ENCODE results near the gene DMRT1.
A peak's percentile ranks its signal among the peaks of the same experiment; 100 is the strongest.

Gene DMRT1

GRCh38 chr9:800591-801150 lies 40.8 kb upstream of the DMRT1 start:
- Histone ChIP-seq H3K4me2 (ENCODE audit: low read length) (no peak overlapping the region), H3K27me3 (ENCODE audit: insufficient read depth, low read length) (no peaks in the 10 kb centered on the region), H3K4me3 (ENCODE audit: low read depth, low read length) (no peak overlapping the region), H3K79me1 (ENCODE audit: low read length) (no peaks in the 10 kb centered on the region), H3K79me2 (ENCODE audit: control insufficient read depth, insufficient read depth, low read length, poor library complexity) (no peaks in the 10 kb centered on the region), H3K9ac (ENCODE audit: low read length) (no peak overlapping the region), H4K8ac (ENCODE audit: low read depth, low read length) (no peak overlapping the region), H3K23ac (ENCODE audit: low read length) (no peak overlapping the region), H2AFZ (ENCODE audit: insufficient read depth, low read length, poor library complexity) (no peak overlapping the region), H4K12ac (ENCODE audit: low read depth, low read length) (no peak overlapping the region), H2BK12ac (ENCODE audit: low read length) (no peak overlapping the region), H3K4me1 (ENCODE audit: control insufficient read depth in 1 of 2, insufficient read depth in 2 of 2, low read length in 2 of 2) (peaks cover 0 to 4% of the 10 kb centered on the region in 2 experiments), H2BK5ac (ENCODE audit: low read depth, low read length, poor library complexity) (no peak overlapping the region), H2AK5ac (ENCODE audit: low read length) (peak overlapping the region; percentile 88), H3K4ac (ENCODE audit: low read depth, low read length) (no peak overlapping the region), H3K36me3 (ENCODE audit: control insufficient read depth in 1 of 2, insufficient read depth in 2 of 2, low read length in 2 of 2) (no peaks in the 10 kb centered on the region), H3K9me3 (ENCODE audit: insufficient read depth, low read depth, low read length) (no peaks in the 10 kb centered on the region), H4K91ac (ENCODE audit: low read depth, low read length) (no peak overlapping the region), H2BK120ac (ENCODE audit: insufficient read depth, low read length, poor library complexity) (no peak overlapping the region), H3K27ac (ENCODE audit: low read depth, low read length) (no peak overlapping the region), H3K14ac (ENCODE audit: low read length) (no peak overlapping the region), H3K18ac (ENCODE audit: low read length) (no peak overlapping the region)
- DNase-seq, result no peak
- WGBS (ENCODE audit: extremely low coverage, insufficient coverage, insufficient read length), result no CpG with 5 or more reads among the region's 9 CpGs

- no CpG with 5 or more reads among the region's 11 CpGs for WGBS (ENCODE audit: extremely low coverage, insufficient coverage, insufficient read length)
- no peak overlapping the region for H4K91ac ChIP-seq (ENCODE audit: low read depth, low read length)
Observed at GRCh38 chr9:801399-802071, 40.0 kb upstream of the DMRT1 start.

GRCh38 chr9:804026-804425 lies 37.5 kb upstream of the DMRT1 start:
- no peak overlapping the region for H3K23ac ChIP-seq (ENCODE audit: low read length)
- H3K4ac ChIP-seq (ENCODE audit: low read depth, low read length), result no peak overlapping the region
- H3K9ac ChIP-seq (ENCODE audit: low read length), result no peak overlapping the region
- no peaks in the 10 kb centered on the region for H3K27me3 ChIP-seq (ENCODE audit: insufficient read depth, low read length)
- no peak overlapping the region for H2BK12ac ChIP-seq (ENCODE audit: low read length)
- H3K79me2 ChIP-seq (ENCODE audit: control insufficient read depth, insufficient read depth, low read length, poor library complexity), result no peaks in the 10 kb centered on the region
- H3K4me2 ChIP-seq (ENCODE audit: low read length), result no peak overlapping the region
- no peak overlapping the region for H3K4me3 ChIP-seq (ENCODE audit: low read depth, low read length)
- H2AFZ ChIP-seq (ENCODE audit: insufficient read depth, low read length, poor library complexity), result no peak overlapping the region
- H3K36me3 ChIP-seq (ENCODE audit: control insufficient read depth in 1 of 2, insufficient read depth in 2 of 2, low read length in 2 of 2), result no peaks in the 10 kb centered on the region
- H3K18ac ChIP-seq (ENCODE audit: low read length), result no peak overlapping the region
- H3K79me1 ChIP-seq (ENCODE audit: low read length), result no peaks in the 10 kb centered on the region
- H4K91ac ChIP-seq (ENCODE audit: low read depth, low read length), result peak overlapping the region; percentile 3
- H3K27ac ChIP-seq (ENCODE audit: low read depth, low read length), result no peak overlapping the region
- H3K4me1 ChIP-seq (ENCODE audit: control insufficient read depth in 1 of 2, insufficient read depth in 2 of 2, low read length in 2 of 2), result no peaks in the 10 kb centered on the region
- H3K9me3 ChIP-seq (ENCODE audit: insufficient read depth, low read depth, low read length), result no peaks in the 10 kb centered on the region
- H4K12ac ChIP-seq (ENCODE audit: low read depth, low read length), result no peak overlapping the region
- no peak overlapping the region for H4K8ac ChIP-seq (ENCODE audit: low read depth, low read length)
- no peak for DNase-seq
- H2BK120ac ChIP-seq (ENCODE audit: insufficient read depth, low read length, poor library complexity), result no peak overlapping the region
- no peak overlapping the region for H2BK5ac ChIP-seq (ENCODE audit: low read depth, low read length, poor library complexity)
- H2AK5ac ChIP-seq (ENCODE audit: low read length), result no peak overlapping the region
- H3K14ac ChIP-seq (ENCODE audit: low read length), result no peak overlapping the region

More at GRCh38 chr9:801399-802071, 40.0 kb upstream of the DMRT1 start:
- no peak overlapping the region for H4K12ac ChIP-seq (ENCODE audit: low read depth, low read length)
- H3K9ac ChIP-seq (ENCODE audit: low read length), result no peak overlapping the region
- no peak overlapping the region for H2BK12ac ChIP-seq (ENCODE audit: low read length)
- no peak overlapping the region for H3K23ac ChIP-seq (ENCODE audit: low read length)
- peak; percentile 66 to 90 for DNase-seq
- H2BK120ac ChIP-seq (ENCODE audit: insufficient read depth, low read length, poor library complexity), result no peak overlapping the region
- H2AK5ac ChIP-seq (ENCODE audit: low read length), result no peak overlapping the region
- H3K36me3 ChIP-seq (ENCODE audit: control insufficient read depth in 1 of 2, insufficient read depth in 2 of 2, low read length in 2 of 2), result no peaks in the 10 kb centered on the region
- no peak overlapping the region for H3K18ac ChIP-seq (ENCODE audit: low read length)
- no peaks in the 10 kb centered on the region for H3K79me2 ChIP-seq (ENCODE audit: control insufficient read depth, insufficient read depth, low read length, poor library complexity)
- no peaks in the 10 kb centered on the region for H3K79me1 ChIP-seq (ENCODE audit: low read length)
- H3K4ac ChIP-seq (ENCODE audit: low read depth, low read length), result no peak overlapping the region
- H3K4me2 ChIP-seq (ENCODE audit: low read length), result no peak overlapping the region
- no peak overlapping the region for H3K4me3 ChIP-seq (ENCODE audit: low read depth, low read length)
- no peak overlapping the region for H3K14ac ChIP-seq (ENCODE audit: low read length)
- no peak overlapping the region for H3K27ac ChIP-seq (ENCODE audit: low read depth, low read length)
- no peaks in the 10 kb centered on the region for H3K4me1 ChIP-seq (ENCODE audit: control insufficient read depth in 1 of 2, insufficient read depth in 2 of 2, low read length in 2 of 2)
- H3K27me3 ChIP-seq (ENCODE audit: insufficient read depth, low read length), result no peaks in the 10 kb centered on the region
- no peaks in the 10 kb centered on the region for H3K9me3 ChIP-seq (ENCODE audit: insufficient read depth, low read depth, low read length)
- no peak overlapping the region for H2AFZ ChIP-seq (ENCODE audit: insufficient read depth, low read length, poor library complexity)
- H2BK5ac ChIP-seq (ENCODE audit: low read depth, low read length, poor library complexity), result no peak overlapping the region
- H4K8ac ChIP-seq (ENCODE audit: low read depth, low read length), result no peak overlapping the region

- H4K12ac ChIP-seq (ENCODE audit: low read depth, low read length), result no peak overlapping the region
- H4K91ac ChIP-seq (ENCODE audit: low read depth, low read length), result no peak overlapping the region
- H2AFZ ChIP-seq (ENCODE audit: insufficient read depth, low read length, poor library complexity), result no peak overlapping the region
- H3K27me3 ChIP-seq (ENCODE audit: insufficient read depth, low read length), result no peaks in the 10 kb centered on the region
- H3K79me1 ChIP-seq (ENCODE audit: low read length), result no peaks in the 10 kb centered on the region
- no CpG with 5 or more reads among the region's 3 CpGs for WGBS (ENCODE audit: extremely low coverage, insufficient coverage, insufficient read length)
- H2BK5ac ChIP-seq (ENCODE audit: low read depth, low read length, poor library complexity), result no peak overlapping the region
- no peaks in the 10 kb centered on the region for H3K4me1 ChIP-seq (ENCODE audit: control insufficient read depth in 1 of 2, insufficient read depth in 2 of 2, low read length in 2 of 2)
- no peak overlapping the region for H3K23ac ChIP-seq (ENCODE audit: low read length)
- no peak overlapping the region for H3K18ac ChIP-seq (ENCODE audit: low read length)
- H4K8ac ChIP-seq (ENCODE audit: low read depth, low read length), result no peak overlapping the region
- H2AK5ac ChIP-seq (ENCODE audit: low read length), result no peak overlapping the region
- no peak overlapping the region for H3K4me3 ChIP-seq (ENCODE audit: low read depth, low read length)
- DNase-seq, result peak in 1 of 2 donors; percentile 41
- no peak overlapping the region for H2BK12ac ChIP-seq (ENCODE audit: low read length)
- H3K79me2 ChIP-seq (ENCODE audit: control insufficient read depth, insufficient read depth, low read length, poor library complexity), result no peaks in the 10 kb centered on the region
- no peak overlapping the region for H3K4me2 ChIP-seq (ENCODE audit: low read length)
- H3K4ac ChIP-seq (ENCODE audit: low read depth, low read length), result no peak overlapping the region
- H2BK120ac ChIP-seq (ENCODE audit: insufficient read depth, low read length, poor library complexity), result no peak overlapping the region
- H3K36me3 ChIP-seq (ENCODE audit: control insufficient read depth in 1 of 2, insufficient read depth in 2 of 2, low read length in 2 of 2), result no peaks in the 10 kb centered on the region
- no peak overlapping the region for H3K9ac ChIP-seq (ENCODE audit: low read length)
- H3K14ac ChIP-seq (ENCODE audit: low read length), result no peak overlapping the region
- H3K9me3 ChIP-seq (ENCODE audit: insufficient read depth, low read depth, low read length), result no peaks in the 10 kb centered on the region
- H3K27ac ChIP-seq (ENCODE audit: low read depth, low read length), result no peak overlapping the region
Observed at GRCh38 chr9:805151-805550, 36.3 kb upstream of the DMRT1 start.

Measured in trophoblast cell (in vitro differentiated cells and primary cell).